ENCODE measurements around the gene PCED1B.
"Not testable (repeated sequence)": the region's sequence is repeated elsewhere in the genome, so short reads cannot be mapped to it uniquely, and the experiment has no call there.

- not testable (repeated sequence) for TF ChIP-seq POLR2AphosphoS5, CTCF (IDR thresholded peaks at IDR 0.05)
These were observed 138.1 kb downstream of the PCED1B start for GRCh38 chr12:47217595-47217869.

Measured in upper lobe of left lung (tissue), 4 donors.